Activated CD4-positive, CD25-positive, alpha-beta regulatory T cell treated with anti-CD3 and anti-CD28 coated beads, Interleukin-2, amount 50 U/mL, for 16 hours (primary cell): ENCODE data around the gene LRP5.

Experiments used
- DNase-seq: peaks from one replicate; pipeline ENCODE4 v3.0.0-alpha.2; 2020; ENCODE audit warnings: low read depth, low spot score

The LRP5 gene

DNA sequence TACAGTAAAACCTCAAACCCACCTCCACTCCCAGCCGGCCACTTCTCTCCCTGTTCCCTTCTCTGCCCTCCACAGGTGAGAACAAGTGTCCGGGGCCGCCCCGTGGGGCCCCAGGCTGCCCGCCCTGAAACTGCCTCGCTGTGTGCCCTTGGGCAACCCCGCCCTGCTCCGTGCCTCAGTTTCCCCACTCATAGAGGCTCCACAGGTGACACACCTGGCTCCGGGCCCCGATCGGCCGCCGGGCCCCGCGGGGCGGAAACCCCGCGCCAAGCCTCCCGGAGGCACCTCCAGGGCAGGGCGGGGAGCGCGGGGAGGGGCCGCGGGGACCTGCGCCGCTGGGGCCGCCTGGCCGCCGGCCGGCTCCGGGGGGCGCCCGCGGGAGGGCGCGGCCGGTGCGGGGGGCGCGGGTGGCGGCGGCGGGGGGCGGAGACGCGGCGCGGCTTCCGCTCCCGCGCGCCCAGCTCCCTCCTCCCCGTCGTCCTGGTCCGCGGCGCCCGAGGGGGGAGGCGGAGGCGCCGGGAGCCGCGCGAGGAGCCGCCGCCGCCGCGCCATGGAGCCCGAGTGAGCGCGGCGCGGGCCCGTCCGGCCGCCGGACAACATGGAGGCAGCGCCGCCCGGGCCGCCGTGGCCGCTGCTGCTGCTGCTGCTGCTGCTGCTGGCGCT, at the start of gene LRP5:
LRP5 (plus strand) TSS at position 475 of the 663 bp plus-strand sequence; CDS start at position 599, 124 bp downstream.
- no peak for DNase-seq

- no peak for DNase-seq
Measured at GRCh38 chr11:68263444-68264035, 48.9 kb upstream of the LRP5 start.

DNA sequence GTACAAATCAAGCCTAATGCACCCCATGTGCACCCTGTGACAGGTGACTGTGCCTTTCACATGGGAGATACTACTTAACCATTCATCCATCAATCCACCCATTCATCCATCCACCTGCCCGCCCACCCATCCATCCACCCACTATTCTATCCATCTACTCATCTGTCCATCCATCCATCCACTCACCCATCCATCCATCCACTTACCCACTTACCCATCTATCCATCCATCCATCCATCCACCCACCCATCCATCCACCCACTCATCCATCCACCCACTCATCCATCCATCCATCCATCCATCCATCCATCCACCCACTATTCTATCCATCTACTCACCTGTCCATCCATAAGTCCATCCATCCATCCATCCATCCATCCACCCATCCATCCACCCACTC, 48.1 kb upstream of the LRP5 start:
- DNase-seq: no peak

DNA sequence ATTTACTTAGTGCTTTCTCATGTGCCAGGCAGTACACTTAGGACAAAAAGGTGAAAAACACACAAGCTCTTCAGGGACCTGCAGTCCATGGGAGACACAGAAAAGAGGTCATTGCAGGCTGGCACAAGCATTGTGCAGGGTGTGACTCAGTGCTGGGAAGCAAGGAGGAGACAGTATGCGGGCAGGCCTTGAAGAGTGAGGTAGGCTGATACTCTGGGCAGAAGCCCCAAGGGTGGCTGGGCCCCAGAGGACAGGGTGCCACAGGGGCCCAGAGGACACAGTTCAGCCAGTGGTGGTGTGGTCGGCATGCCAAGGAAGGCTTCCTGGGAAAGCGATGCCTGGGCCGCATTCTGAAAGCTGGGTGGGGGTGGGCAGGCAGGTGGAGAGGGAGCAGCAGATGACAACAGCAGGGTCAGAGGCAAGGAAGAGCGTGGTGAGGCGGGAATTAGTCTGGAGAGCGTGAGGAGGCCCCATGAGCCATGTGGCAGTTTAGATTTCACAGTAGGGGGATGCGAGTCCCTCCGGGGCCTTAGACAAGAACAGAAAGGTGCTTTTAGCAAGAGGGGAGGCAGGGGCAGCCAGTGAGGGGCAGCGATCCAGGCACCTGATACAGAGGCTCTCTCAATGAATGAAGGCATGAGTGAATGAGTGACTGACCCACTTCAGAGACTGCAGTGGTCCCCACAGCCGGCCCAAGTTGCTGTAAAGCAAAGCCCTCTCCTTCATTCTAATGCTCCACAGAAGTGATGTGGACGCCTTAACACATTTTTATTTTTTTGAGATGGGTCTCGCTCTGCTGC, 47.5 kb upstream of the LRP5 start:
- no peak for DNase-seq

GRCh38 chr11:68266121-68266891, 46.1 kb upstream of the LRP5 start:
- DNase-seq: no peak

DNA sequence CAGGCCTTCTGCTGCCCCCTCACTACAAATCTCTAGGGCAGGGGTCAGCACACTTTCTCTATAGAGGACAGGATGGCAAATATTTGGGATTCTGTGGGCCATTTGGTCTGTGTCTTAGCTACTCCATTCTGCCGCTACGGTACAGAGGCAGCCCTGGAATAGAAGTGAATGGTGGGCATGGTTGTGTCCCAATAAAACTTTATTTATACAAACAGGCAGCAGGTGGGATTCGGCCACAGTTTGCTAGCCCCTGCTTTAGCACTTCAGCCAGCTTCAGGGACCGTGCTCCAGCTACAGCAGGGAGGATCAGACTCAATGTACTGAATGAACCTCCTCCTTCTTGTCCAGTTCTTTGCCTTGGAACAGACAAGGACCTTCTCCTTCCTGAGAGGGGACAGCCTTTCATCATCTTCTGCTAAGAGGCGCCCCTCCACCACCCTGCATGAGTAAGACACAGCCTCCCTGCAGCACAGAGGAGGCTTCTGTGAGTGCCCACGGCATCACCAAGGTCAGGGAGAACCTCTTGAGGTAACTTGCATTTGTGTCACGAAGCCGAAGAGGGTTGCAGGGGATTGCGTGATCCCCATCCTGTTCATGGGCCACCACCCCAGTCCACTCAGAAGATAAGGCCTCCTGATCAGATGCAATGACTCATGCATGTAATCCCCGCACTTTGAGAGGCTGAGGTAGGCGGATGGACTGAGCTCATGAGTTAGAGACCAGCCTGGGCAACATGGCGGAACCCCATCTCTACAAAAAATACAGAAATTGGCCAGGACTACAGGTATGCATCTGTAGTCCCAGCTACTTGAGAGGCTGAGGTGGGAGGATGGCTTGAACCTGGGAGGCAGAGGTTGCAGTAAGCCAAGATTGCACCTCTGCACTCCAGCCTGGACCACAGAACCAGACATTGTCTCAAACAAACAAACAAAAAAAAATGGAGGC, 45.2 kb upstream of the LRP5 start:
- DNase-seq: no peak

DNA sequence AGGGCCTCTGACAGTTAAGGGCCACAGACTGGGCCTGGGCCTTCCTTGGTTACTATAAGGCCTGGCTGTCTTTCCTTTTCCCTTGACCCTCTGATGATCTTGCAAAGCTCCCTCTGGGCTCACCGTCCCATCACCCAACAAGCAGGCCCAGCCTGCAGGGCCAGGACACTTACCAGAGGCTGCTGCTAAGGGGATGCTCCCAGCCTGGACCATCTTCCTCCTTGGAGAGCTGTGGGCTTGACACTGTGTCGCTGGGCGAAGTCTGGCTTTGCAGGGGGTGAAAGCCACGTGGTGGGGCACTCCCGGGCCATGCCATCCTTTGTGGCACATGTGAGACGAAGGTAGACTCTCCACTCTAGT, 44.5 kb upstream of the LRP5 start:
- DNase-seq: no peak

DNA sequence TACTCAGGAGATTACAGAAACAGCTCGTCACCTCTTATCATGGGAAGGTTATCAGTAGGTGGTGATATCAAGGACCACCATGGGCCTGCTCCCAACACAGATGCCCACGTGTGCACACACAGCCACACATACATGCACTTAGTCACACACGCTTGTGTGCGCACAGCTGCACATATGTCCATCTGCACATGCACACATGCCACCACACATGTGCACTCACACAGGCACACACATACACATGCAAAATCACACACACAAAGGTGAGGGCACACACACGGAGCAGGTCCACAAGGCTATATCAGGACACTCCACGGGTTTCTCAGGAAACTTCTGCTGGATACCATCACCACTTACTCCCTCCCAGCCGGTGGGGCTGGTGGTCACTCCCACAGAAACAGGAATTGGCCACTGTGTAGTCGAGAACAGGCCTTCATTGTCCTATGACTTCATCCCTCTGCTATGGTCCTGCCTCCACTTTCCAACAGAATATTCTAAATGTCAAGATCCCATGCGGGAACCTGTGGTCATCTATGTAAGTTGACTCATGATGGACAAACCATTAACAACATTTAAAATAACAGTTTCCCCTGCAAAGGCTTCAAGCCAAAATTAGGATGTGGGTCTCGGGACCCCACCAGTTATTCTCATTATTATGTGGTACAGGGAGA, 42.8 kb upstream of the LRP5 start:
- DNase-seq: no peak

GRCh38 chr11:68270196-68271022, 42.0 kb upstream of the LRP5 start:
- DNase-seq: no peak

- peak; percentile 24 for DNase-seq
Measured at GRCh38 chr11:68271023-68271780, 41.2 kb upstream of the LRP5 start.

DNA sequence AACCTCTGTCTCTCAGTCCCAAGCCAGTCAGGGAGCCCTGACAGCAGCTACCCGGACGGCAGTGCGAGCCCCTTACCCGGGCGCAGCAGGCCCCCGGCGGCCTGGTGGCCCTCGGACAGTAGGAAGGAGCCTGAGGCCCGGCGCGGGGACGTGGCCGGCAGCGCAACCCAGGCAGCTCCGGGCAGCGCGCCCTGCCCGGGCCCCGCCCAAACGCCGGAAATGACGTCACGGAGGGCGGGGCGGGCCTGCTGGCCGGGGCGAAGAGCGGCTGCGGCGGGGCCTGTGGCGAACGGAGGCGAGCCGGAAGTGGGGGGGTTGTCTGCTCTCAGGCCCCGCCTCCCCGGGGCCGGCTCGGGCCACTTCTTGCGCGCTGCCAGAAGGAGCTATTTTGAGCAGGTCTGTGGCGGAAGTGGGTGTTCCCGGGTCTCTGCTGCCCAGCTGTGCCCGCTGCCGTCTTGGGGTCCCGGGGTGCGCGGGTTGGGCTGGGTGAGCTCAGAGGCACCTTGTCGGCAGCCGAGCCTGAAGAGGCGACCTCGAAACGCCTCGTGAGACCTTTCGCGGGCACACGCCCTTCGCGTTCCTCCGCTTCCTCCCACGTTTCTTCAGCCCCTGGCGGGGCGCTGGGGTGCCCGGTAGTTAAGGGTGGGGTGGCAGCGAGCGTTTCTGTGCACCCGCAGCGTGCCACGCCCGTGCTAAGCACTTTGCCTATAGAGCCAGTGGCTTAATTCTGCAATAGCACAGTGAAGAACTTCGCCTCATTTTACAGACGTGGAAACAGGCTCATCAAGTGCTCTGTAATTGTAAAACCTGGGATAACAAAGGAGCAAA, 40.4 kb upstream of the LRP5 start, which contains the start of gene C11orf24:
C11orf24 (minus strand) TSS at position 193 of the 828 bp plus-strand sequence. CDS start 8,206 bp downstream, outside the sequence.
- DNase-seq: peak; percentile 86

- DNase-seq: no peak
Measured at GRCh38 chr11:68273026-68273738, 39.2 kb upstream of the LRP5 start.

DNA sequence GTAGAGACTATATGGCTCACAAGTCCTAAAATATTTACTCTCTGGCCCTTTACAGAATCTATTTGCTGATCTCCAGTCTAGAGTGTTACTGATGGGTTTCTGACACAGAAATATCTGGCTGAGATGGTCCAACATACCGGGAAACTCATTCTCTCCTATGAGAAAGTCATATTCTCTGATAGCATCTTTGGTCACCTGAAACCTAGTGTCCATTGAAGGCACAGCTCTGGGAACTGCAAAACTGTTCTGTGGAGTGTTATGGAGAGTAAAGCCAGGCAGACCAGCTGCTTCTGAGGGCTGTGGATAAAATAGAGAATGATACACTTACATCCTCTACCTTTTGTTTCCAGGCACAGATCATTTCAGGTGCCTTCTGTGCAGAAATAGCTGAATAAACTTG, 38.1 kb upstream of the LRP5 start:
- no peak for DNase-seq

DNA sequence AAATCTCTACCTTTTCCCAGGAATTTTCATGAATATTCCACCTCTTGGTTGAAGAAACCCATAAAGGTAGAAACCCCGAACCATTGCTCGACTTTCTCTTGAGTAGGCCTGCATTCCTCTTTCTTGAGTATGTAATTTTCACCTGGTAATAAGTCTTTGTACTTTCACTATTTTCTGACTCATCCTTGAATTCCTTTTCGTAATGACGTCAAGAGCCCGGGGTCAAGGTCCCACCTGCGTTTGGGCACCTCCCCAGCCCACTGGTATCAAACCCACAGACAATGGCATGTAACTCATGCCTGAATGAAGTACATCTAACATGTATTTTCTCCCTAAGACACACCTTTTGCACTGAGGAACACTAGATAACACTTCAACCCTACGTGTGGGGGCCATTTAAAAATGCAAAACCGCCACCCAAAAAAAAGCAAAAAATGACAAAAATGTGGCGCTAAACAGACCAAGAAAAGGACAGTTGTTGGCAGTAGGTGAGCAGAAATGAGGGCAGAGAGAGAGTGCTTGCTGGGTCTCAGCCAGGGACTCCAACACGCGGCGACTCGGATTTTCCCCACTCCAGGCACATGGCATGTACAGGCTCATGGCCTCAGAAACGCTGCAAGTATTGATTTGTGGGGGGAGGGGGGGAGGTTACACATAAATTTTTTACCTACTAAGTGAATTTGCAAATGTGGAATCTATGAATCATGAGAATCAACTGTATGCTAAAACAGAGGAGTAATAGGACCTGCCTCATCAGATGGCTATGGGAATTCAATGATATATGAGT, 36.5 kb upstream of the LRP5 start:
- DNase-seq: no peak

DNA sequence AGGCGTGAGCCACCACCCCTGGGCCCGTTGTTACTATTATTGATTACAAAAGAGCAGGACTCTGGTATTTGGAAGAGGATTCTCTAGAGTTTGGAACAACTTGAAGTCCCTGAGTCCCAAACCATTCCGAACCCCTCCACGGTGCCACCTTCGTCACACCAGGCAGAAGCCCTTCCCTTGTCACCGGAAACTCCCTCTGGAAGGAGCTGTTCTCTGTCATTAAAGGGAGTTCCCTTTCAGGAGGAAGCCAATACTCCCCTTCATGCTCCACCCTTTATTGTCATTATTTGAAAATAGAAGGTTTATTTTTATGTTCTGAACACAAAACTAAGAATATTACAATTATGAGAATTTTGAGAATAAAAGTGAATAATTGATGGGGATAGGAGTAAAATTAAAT, 35.5 kb upstream of the LRP5 start:
- DNase-seq: no peak

GRCh38 chr11:68279676-68280075, 32.7 kb upstream of the LRP5 start:
- DNase-seq: no peak
